K562 (cell line): Measurements from ENCODE around the gene WFIKKN1. TPM values are rescaled to one million over a fixed set of nuclear protein-coding genes. Genes with fewer than 3 reads are reported as not detected.

ENCODE experiments used
- CSDE1 ChIP-seq, 2 experiments: fragments of 450-650 bp; IDR thresholded peaks; 2 replicates each; pipeline ENCODE4 v1.6.1; 2016; ENCODE audit warnings: mild to moderate bottlenecking in 1 of 2
- E2F8 ChIP-seq: fragments of 450-650 bp; IDR thresholded peaks from 2 replicates; pipeline ENCODE4 v1.7.1; 2018; ENCODE audit warnings: mild to moderate bottlenecking, low read depth; ENCODE audit not compliant: partially characterized antibody
- EZH2 ChIP-seq: IDR thresholded peaks from 2 replicates; pipeline ENCODE4 v1.6.1; 2012; ENCODE audit warnings: low read depth, mild to moderate bottlenecking, inconsistent platforms, low read length, borderline replicate concordance
- HNRNPL ChIP-seq: fragments of 200-400 bp; formaldehyde crosslinking; IDR thresholded peaks from 2 replicates; pipeline ENCODE4 v1.6.1; 2017; ENCODE audit warnings: low read depth, mild to moderate bottlenecking, low read length
- HNRNPLL ChIP-seq: fragments of 200-400 bp; formaldehyde crosslinking; IDR thresholded peaks from 2 replicates; pipeline ENCODE4 v1.6.1; 2017; ENCODE audit warnings: low read length, low read depth, mild to moderate bottlenecking; ENCODE audit not compliant: poor library complexity, severe bottlenecking
- KHSRP ChIP-seq: fragments of 450-650 bp; IDR thresholded peaks from 2 replicates; pipeline ENCODE4 v1.6.1; 2017
- NBN ChIP-seq: fragments of 450-650 bp; IDR thresholded peaks from 2 replicates; pipeline ENCODE4 v1.6.1; 2016; ENCODE audit warnings: low read depth, mild to moderate bottlenecking
- PHF20 ChIP-seq: fragments of 450-650 bp; IDR thresholded peaks from 2 replicates; pipeline ENCODE4 v1.6.1; 2018; ENCODE audit not compliant: partially characterized antibody
- PRPF4 ChIP-seq: fragments of 200-400 bp; formaldehyde crosslinking; IDR thresholded peaks from one replicate; pipeline ENCODE4 v1.6.1; 2017; ENCODE audit warnings: low read length, low read depth, mild to moderate bottlenecking; ENCODE audit not compliant: insufficient read depth, poor library complexity, severe bottlenecking
- SMAD4 ChIP-seq: fragments of 250-450 bp; sonication (Bioruptor Pico); conservative IDR thresholded peaks from 2 replicates; pipeline ENCODE4 v1.8.0; 2021; ENCODE audit warnings: inconsistent platforms, mild to moderate bottlenecking, moderate library complexity
- SMARCA4 ChIP-seq: fragments of 450-650 bp; IDR thresholded peaks from 2 replicates; pipeline ENCODE4 v1.6.1; 2016
- TEAD4 ChIP-seq, 2 experiments: sonication (generic) in 1 of 2; formaldehyde crosslinking in 1 of 2; IDR thresholded peaks; 2 replicates each; pipeline versions ENCODE4 v1.6.1 to v1.8.0; 2012 to 2022; ENCODE audit warnings: borderline replicate concordance in 1 of 2, inconsistent platforms in 1 of 2, low read length in 1 of 2, mild to moderate bottlenecking in 1 of 2, missing genetic modification reagents in 1 of 2
- TSHZ1 ChIP-seq: fragments of 250-450 bp; sonication (Bioruptor Pico); IDR thresholded peaks from 2 replicates; pipeline ENCODE4 v1.4.0; 2020; ENCODE audit warnings: mild to moderate bottlenecking, moderate library complexity
- ZNF12 ChIP-seq: sonication (generic); formaldehyde crosslinking; IDR thresholded peaks from 2 replicates; pipeline ENCODE4 v1.4.0; 2020; ENCODE audit warnings: mild to moderate bottlenecking, missing genetic modification reagents
- ZNF121 ChIP-seq: sonication (generic); formaldehyde crosslinking; conservative IDR thresholded peaks from 2 replicates; pipeline ENCODE4 v1.8.0; 2022; ENCODE audit warnings: missing genetic modification reagents
- ZNF511 ChIP-seq: sonication (generic); formaldehyde crosslinking; IDR thresholded peaks from 2 replicates; pipeline ENCODE4 v1.8.0; 2022; ENCODE audit warnings: mild to moderate bottlenecking, missing genetic modification reagents
- polyA plus RNA-seq, 8 experiments: library from polyadenylated mRNA; depleted of rRNA in 4 of 8; stranded (reverse) in 5 of 8; unstranded in 3 of 8; fragments of >200 nt; fragmentation: Nextera tagmentation in 2 of 8; fragmentation: Illumina TruSeq in 1 of 8; extraction: Ambion mirVana in 2 of 8; extraction: Trizol in 1 of 8; gene quantifications; 2 replicates each; pipeline versions ENCODE4 v1.2.1 to v1.2.3, GENCODE V29; 2011 to 2014; ENCODE audit warnings: inconsistent platforms in 1 of 8, missing spikeins in 1 of 8
- total RNA-seq, 7 experiments: library from RNA; depleted of rRNA in 6 of 7; stranded (reverse); fragments of >200 nt in 6 of 7; fragmentation: Illumina TruSeq in 2 of 7; extraction: Trizol in 2 of 7; gene quantifications; 2 replicates each; pipeline versions ENCODE4 v1.2.1 to v1.2.3, GENCODE V29; 2011 to 2021; ENCODE audit warnings: low replicate concordance in 1 of 7
- TF ChIP-seq, protein P1 (sequence below): IDR thresholded peaks from 2 replicates; pipeline ENCODE4 v1.6.1; 2012; ENCODE audit warnings: low read depth, low read length, improper control_type of control experiment, borderline replicate concordance
- TF ChIP-seq, protein P2 (sequence below): fragments of 250-450 bp; sonication (Bioruptor Pico); IDR thresholded peaks from 2 replicates; pipeline ENCODE4 v1.8.0; 2021; ENCODE audit warnings: borderline replicate concordance, mild to moderate bottlenecking, moderate library complexity; ENCODE audit not compliant: poor library complexity, severe bottlenecking

WFIKKN1 gene
- total and polyA plus RNA-seq, 9 of the 15 experiments (the other 6 are each of a cell fraction or from before 2014, with no cell fraction given), result 0.14 to 1.1 (median 0.50) TPM; not detected in 4

GRCh38 chr16:679814-680624, 49.2 kb downstream of the WFIKKN1 start, which contains the start of gene STUB1 (continued):
- no peak for TF ChIP-seq ZNF511 (CRISPR knock-in tag)
- TF ChIP-seq PHF20, result no peak
- TF ChIP-seq ZNF12 (CRISPR knock-in tag), result no peak
- TF ChIP-seq, protein P1, sequence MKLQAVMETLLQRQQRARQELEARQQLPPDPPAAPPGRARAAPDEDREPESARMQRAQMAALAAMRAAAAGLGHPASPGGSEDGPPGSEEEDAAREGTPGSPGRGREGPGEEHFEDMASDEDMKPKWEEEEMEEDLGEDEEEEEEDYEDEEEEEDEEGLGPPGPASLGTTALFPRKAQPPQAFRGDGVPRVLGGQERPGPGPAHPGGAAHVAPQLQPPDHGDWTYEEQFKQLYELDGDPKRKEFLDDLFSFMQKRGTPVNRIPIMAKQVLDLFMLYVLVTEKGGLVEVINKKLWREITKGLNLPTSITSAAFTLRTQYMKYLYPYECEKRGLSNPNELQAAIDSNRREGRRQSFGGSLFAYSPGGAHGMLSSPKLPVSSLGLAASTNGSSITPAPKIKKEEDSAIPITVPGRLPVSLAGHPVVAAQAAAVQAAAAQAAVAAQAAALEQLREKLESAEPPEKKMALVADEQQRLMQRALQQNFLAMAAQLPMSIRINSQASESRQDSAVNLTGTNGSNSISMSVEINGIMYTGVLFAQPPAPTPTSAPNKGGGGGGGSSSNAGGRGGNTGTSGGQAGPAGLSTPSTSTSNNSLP, result no peak
- no peak for TF ChIP-seq HNRNPLL
- TF ChIP-seq PRPF4, result no peak
- peak; percentile 40; the same call in 1 of the 2 replicates for TF ChIP-seq SMAD4 (CRISPR knock-in tag)
- TF ChIP-seq E2F8, result no peak
- TF ChIP-seq NBN, result no peak
- TF ChIP-seq TEAD4 (IDR thresholded peaks at IDR 0.05; ENCODE audit: low read length), result no peak
- TF ChIP-seq TEAD4 (CRISPR knock-in tag; IDR thresholded peaks at IDR 0.05; ENCODE audit: borderline replicate concordance), result no peak
- TF ChIP-seq TSHZ1 (CRISPR knock-in tag), result no peak
- no peak for TF ChIP-seq SMARCA4
- no peak for TF ChIP-seq CSDE1 (IDR thresholded peaks at IDR 0.05)
- TF ChIP-seq, protein P2, sequence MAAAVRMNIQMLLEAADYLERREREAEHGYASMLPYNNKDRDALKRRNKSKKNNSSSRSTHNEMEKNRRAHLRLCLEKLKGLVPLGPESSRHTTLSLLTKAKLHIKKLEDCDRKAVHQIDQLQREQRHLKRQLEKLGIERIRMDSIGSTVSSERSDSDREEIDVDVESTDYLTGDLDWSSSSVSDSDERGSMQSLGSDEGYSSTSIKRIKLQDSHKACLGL (CRISPR knock-in tag), result peak; percentile 16
- no peak for TF ChIP-seq EZH2
- no peak; the same call in 1 of the 2 replicates for TF ChIP-seq HNRNPL
- TF ChIP-seq KHSRP, result no peak
- TF ChIP-seq ZNF121 (CRISPR knock-in tag), result no peak
